Activated naive CD4-positive, alpha-beta T cell (primary cell): ENCODE data around the gene ZNF497.
"Not testable (repeated sequence)": the region's sequence is repeated elsewhere in the genome, so short reads cannot be mapped to it uniquely, and the experiment has no call there.

Experiments
- DNase-seq, 4 experiments: peaks; one replicate each; lab custom pipeline; 2025; lab: John Stamatoyannopoulos, UW

ZNF497 gene

DNA sequence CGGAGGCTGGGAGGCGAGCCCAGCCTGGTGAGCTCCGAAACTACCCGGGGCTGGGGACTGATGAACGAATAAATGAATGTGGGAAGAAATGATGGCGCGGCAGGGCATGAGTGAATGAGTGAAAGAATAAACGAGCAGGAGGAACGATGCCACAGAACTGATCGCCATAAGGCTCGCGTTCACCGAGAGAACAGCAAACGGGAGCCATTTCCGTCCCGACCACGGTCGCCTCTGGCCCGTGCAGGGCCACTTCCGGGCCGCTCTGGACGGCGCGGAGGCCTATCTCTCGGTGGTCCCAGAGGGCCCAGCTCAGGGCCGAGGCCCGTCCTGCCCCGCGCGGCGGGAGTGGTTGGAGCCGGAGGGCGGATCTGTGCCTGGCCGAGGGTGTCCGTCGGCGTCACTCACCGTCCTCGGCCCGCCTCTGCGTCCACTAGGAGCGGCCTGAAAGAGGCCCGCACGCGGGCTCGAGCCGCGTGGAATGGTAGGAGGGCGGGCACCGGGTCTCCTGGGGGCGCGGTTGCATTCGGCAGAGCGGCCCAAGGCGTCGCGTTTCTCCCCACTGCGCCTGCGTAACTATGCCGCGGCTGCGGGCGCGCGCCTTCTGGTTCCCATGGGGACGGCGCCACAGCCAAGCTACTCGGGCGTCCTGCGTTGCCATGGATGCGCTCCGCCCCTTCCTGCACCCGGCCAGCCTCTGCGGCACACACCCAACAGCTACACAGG is at the start of gene ZNF497:
ZNF497 (minus strand) TSS at position 480 of the 723 bp plus-strand sequence. CDS start 5,116 bp downstream, outside the sequence.
- peak; percentile 81 to 94 (median 91) for DNase-seq

DNA sequence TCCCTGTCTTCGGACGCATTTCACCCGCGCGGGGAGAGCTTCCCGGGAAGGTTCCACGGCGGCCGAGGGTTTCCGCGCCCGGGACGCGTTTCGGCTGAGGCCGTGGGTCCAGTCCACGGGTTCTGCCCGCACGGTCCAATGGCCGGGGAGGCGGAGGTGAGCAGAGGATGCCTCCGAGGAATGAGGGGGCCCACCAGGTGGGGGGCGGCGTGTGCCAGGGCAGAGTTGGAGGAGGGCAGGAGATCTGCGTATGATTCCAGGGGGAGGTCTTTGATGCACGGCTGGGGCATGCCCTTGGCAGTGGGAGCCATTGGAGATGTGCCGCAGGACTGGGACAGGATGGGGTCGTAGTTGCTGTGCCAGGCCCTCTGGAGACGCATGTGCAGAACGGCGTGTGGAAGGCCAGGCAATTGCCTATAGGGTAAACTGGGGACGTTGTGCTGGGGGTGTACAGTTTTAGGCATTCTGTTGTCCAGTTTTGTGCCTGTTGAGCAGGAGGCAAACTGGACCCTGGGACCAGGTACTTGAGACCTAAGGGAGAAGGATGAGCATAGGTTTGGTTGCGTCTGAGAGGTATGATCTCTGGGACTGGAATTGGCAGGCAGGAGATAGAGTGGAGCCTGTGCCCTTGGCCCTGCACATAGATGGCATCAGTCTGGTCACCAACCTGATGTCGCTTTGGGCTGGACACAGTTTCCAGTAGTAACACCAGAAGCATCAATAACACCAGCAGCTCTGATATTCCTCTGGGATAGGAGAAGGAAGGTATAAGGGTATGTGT is 46.6 kb upstream of the ZNF497 start:
- no peak for DNase-seq

- peak; percentile 82 to 91 (median 86) for DNase-seq
Measured at GRCh38 chr19:58408152-58409009, 45.8 kb upstream of the ZNF497 start, which contains the start of gene ZNF584. ZNF584 (plus strand) TSS chr19:58408649; CDS start chr19:58409148, 499 bp downstream.

DNA sequence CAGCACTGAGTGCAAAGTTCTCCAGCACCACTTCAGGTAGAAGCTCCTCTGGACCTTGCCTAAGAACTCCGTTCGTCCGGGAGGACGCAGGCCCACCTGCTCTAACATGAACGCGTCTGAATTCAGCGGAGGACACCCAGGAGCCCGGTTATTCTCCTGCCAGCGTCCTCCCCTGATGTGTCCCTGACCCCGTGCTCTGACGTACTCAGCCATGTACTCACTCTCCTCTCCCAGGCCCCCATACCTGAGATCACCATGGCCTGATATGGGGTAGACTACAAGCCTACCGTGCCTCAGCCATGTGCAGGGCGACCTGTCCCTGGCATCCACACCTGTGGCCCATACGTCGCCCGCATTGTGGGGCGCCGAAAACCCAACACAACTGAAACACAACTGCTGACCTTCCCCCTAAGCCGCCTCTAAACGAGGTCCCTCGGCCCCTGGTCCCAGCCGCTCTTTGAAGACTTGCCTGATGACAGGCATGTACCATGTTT is 45.2 kb upstream of the ZNF497 start:
- no peak for DNase-seq

DNA sequence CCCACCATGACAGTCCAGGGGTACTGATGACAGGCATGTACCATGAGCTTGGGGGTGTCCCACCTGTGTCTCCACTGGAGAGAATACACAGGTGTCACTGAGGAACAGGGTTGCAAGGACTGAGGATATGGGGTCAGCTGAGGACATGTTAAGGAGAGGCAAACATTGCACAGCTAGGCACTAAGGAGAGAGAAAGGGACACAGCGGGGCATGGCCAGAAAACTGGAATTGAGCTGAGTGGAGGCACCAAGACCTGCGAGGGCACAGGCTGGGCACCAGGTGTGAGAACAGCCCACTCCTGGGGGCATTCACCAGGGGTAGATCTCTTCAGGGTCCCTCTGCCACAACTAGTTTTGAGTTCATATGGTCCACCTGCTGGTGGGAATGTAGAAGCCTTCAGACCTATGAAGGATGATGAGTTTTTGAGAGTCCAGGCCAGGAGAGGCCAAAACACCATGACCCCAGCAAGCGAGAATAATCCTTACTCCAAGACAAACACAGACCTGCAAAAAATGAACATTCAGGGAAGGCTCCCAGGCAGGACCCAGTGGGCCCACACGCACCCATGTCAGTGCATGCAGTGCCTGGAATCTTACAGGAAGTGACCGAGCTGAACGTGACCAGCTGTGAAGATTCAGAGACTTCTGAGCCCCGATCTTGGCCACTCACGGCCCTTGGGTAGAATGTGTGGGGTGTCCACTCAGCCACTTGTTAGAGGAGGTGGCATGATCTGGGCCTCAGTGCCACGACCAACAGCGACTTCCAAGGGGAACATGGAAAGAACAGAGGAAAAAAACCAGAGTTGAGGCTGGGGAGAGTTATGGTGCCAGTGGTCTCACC is 44.5 kb upstream of the ZNF497 start:
- DNase-seq: no peak

DNA sequence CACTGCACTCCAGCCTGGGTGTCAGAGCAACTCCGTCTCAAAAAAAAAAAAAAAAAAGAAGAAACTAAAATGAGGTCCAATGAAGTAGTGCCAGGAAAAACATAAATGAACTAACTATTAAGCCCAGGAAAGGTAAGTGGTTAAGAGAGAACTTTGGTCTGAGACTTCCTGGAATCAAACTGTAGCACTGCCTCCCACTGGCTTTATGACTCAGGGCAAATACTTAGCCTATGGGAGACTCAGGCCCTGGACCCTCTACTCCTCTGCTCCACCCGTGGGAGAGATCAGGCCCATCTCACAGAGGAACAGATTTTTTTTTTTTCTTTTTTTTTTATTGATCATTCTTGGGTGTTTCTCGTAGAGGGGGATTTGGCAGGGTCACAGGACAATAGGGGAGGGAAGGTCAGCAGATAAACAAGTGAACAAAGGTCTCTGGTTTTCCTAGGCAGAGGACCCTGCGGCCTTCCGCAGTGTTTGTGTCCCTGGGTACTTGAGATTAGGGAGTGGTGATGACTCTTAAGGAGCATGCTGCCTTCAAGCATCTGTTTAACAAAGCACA is 41.4 kb upstream of the ZNF497 start:
- DNase-seq: not testable (repeated sequence)

- no peak for DNase-seq
Measured at GRCh38 chr19:58401840-58402421, 39.4 kb upstream of the ZNF497 start.

DNA sequence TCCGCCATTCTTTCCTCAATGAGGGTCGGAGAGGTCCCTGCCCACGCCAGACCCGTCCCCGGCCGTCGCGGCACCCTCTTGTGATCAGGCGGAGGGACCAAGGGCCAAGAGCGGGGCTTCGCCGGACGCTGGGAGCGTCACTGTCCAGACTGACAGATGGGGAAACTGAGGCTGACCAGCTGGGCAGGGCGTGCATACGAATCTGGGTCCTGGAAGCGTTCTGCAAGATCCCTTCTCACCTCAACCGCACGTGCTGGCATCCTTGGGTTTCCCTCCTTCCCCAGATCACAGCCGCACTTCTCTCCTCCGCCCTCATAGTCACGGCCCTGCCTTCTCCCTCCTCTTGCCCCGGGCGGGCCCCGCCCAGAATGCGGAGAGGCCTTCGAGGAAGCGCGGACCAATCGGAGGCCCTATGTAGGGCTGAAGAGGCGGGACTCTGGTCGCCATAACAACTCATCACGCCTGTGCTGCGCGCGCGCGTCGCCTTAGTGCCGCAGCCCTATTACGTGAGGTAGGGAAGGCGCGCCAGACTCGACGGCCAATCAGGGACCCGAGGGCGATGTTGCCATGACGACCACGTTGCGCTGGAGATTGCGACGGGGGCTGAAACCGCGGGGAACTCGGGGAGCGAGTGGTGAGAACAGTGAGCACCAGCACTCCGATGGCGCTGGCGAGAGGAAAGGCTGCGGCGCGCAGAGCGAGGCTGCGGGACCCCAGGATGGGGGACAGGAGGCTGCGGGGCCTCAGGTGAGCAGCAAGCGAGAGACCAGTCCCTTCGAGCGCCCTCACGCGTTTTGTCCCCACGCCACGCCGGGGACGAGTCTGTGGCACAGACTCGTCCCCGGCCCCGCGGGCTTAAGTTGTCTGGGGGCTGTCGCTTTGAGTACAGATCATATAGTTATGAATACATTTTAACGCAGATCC is 38.6 kb upstream of the ZNF497 start:
- peak; percentile 94 to 98 (median 98) for DNase-seq

DNA sequence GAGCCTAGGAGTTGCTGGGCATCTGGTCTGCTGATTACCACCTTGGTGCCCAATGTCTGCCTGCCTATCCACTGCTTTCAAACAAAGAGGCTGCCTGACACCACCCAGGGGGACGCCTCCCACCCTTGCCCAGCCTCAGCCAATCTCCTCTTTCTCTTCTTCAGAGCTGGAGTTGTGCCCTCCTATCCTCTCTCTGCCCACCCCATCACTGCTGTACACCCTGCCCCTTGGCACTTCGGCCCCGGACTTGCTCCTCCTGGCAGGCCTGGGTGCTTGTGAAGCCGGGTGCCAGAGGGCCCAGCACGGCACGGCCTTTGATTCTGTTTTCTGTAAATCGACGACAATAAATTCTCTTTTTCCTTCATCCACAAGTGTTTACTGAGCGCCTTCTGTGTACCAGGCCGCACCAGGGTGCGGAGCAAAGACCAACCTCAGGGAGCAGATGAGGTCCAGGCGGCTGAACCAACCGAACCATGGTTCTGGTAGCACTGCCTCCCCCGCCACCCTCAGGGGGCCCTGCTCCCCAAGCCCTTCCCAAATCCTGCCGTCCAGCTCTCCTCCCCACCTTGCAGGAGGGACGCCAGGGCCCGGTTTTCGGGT is 37.9 kb upstream of the ZNF497 start:
- DNase-seq: no peak

- no peak for DNase-seq
Measured at GRCh38 chr19:58399903-58400302, 37.4 kb upstream of the ZNF497 start.

- no peak for DNase-seq
Measured at GRCh38 chr19:58398545-58398944, 36.0 kb upstream of the ZNF497 start.

GRCh38 chr19:58398087-58398486 is 35.5 kb upstream of the ZNF497 start:
- DNase-seq: no peak

GRCh38 chr19:58397533-58398037 is 35.0 kb upstream of the ZNF497 start:
- DNase-seq: no peak

- DNase-seq: no peak
Measured at GRCh38 chr19:58396691-58397532, 34.4 kb upstream of the ZNF497 start.

- DNase-seq: no peak
Measured at GRCh38 chr19:58395979-58396627, 33.6 kb upstream of the ZNF497 start.

- DNase-seq: no peak
Measured at GRCh38 chr19:58395220-58395978, 32.8 kb upstream of the ZNF497 start, which contains the start of gene RNF225. RNF225 (plus strand) TSS chr19:58395656; CDS start chr19:58396090, 434 bp downstream.
